CD14-positive monocyte (primary cell): ENCODE measurements around the gene POU2AF1. TPM values are rescaled to one million over a fixed set of nuclear protein-coding genes. Genes with fewer than 3 reads are reported as not detected.

ENCODE experiments used
- DNase-seq, 3 donors: peaks; one replicate each; pipeline ENCODE4 v3.0.0-alpha.2; 2011 to 2022
- H2AFZ ChIP-seq: 2 replicates; pipeline ENCODE4 v1.6.0; 2012; ENCODE audit warnings: mild to moderate bottlenecking, low read depth, low read length, inconsistent platforms; ENCODE audit not compliant: insufficient read depth, poor library complexity, severe bottlenecking
- H3K27ac ChIP-seq, 2 donors: 1 replicate in 1 of 2; 2 replicates in 1 of 2; pipeline ENCODE4 v1.5.1; 2012 to 2013; ENCODE audit warnings: low read length in 2 of 2, control low read depth in 1 of 2, inconsistent platforms in 1 of 2, low read depth in 1 of 2, mild to moderate bottlenecking in 1 of 2
- H3K27me3 ChIP-seq, 2 donors: one replicate each; pipeline versions ENCODE4 v1.6.0 to v1.6.1; 2011 to 2013; ENCODE audit warnings: low read length in 2 of 2; ENCODE audit not compliant: control insufficient read depth in 2 of 2, insufficient read depth in 2 of 2
- H3K36me3 ChIP-seq, 2 donors: replicated peaks in 1 of 2; 1 replicate in 1 of 2; 2 replicates in 1 of 2; pipeline versions ENCODE4 v1.5.1 to v1.6.1; 2012 to 2013; ENCODE audit warnings: low read length in 2 of 2, control low read depth in 1 of 2, inconsistent platforms in 1 of 2, mild to moderate bottlenecking in 1 of 2; ENCODE audit not compliant: insufficient read depth in 2 of 2, control insufficient read depth in 1 of 2
- H3K4me1 ChIP-seq, 2 donors: 1 replicate in 1 of 2; 2 replicates in 1 of 2; pipeline versions ENCODE4 v1.5.1 to v1.6.1; 2012 to 2013; ENCODE audit warnings: low read length in 2 of 2, control low read depth in 1 of 2, inconsistent platforms in 1 of 2, mild to moderate bottlenecking in 1 of 2, moderate library complexity in 1 of 2; ENCODE audit not compliant: insufficient read depth in 2 of 2, control insufficient read depth in 1 of 2
- H3K4me2 ChIP-seq: replicated peaks from 2 replicates; pipeline ENCODE3; 2012; ENCODE audit warnings: low read length, moderate library complexity, mild to moderate bottlenecking; ENCODE audit not compliant: poor library complexity, severe bottlenecking; ENCODE audit errors: extremely low read depth
- H3K4me3 ChIP-seq, 3 experiments: fragments of 200-600 bp in 1 of 3; sonication (generic) in 1 of 3; replicated peaks in 1 of 3; 1 replicate in 2 of 3; 2 replicates in 1 of 3; pipeline ENCODE4 v1.5.1; 2011 to 2013; ENCODE audit warnings: low read length in 3 of 3, mild to moderate bottlenecking in 3 of 3, control low read depth in 2 of 3, low read depth in 2 of 3, inconsistent platforms in 1 of 3, moderate library complexity in 1 of 3
- H3K79me2 ChIP-seq: 2 replicates; pipeline ENCODE4 v1.6.0; 2012; ENCODE audit warnings: mild to moderate bottlenecking, control low read depth, inconsistent platforms, low read length, moderate library complexity; ENCODE audit not compliant: insufficient read depth
- H3K9ac ChIP-seq: 2 replicates; pipeline ENCODE4 v1.6.0; 2017; ENCODE audit warnings: low read length, mild to moderate bottlenecking; ENCODE audit not compliant: insufficient read depth, poor library complexity, severe bottlenecking
- H3K9me3 ChIP-seq, 2 donors: replicated peaks in 1 of 2; 1 replicate in 1 of 2; 2 replicates in 1 of 2; pipeline versions ENCODE4 v1.5.1 to v1.6.1; 2012 to 2013; ENCODE audit warnings: low read length in 2 of 2, control low read depth in 1 of 2; ENCODE audit not compliant: control insufficient read depth in 1 of 2, insufficient read depth in 1 of 2
- H4K20me1 ChIP-seq: 2 replicates; pipeline ENCODE4 v1.6.0; 2012; ENCODE audit warnings: mild to moderate bottlenecking, low read length, control low read depth, moderate library complexity; ENCODE audit not compliant: insufficient read depth
- H3K27ac Mint-ChIP-seq, 7 donors: one replicate each; pipeline ENCODE4 v1.8.0; 2020; ENCODE audit warnings: mild to moderate bottlenecking in 7 of 7, mixed read lengths in 7 of 7, moderate library complexity in 6 of 7, inconsistent platforms in 2 of 7
- H3K27me3 Mint-ChIP-seq, 3 donors: one replicate each; pipeline ENCODE4 v1.8.0; 2021 to 2022; ENCODE audit warnings: low read depth in 3 of 3, mild to moderate bottlenecking in 3 of 3, mixed read lengths in 3 of 3, moderate library complexity in 3 of 3, inconsistent platforms in 1 of 3
- H3K36me3 Mint-ChIP-seq, 2 donors: one replicate each; pipeline ENCODE4 v1.8.0; 2020; ENCODE audit warnings: mixed read lengths in 2 of 2, inconsistent platforms in 1 of 2, mild to moderate bottlenecking in 1 of 2
- H3K4me1 Mint-ChIP-seq: one replicate; pipeline ENCODE4 v1.8.0; 2020; ENCODE audit warnings: mild to moderate bottlenecking, mixed read lengths
- H3K4me3 Mint-ChIP-seq, 2 donors: one replicate each; pipeline ENCODE4 v1.8.0; 2020; ENCODE audit warnings: mild to moderate bottlenecking in 2 of 2, mixed read lengths in 2 of 2, moderate library complexity in 1 of 2
- H3K9me3 Mint-ChIP-seq, 7 donors: one replicate each; pipeline ENCODE4 v1.8.0; 2020 to 2022; ENCODE audit warnings: mixed read lengths in 7 of 7, mild to moderate bottlenecking in 6 of 7, moderate library complexity in 6 of 7, inconsistent platforms in 2 of 7
- WGBS: methylation state at CpG from one replicate; pipeline ENCODE4 v1.1.5; 2013; ENCODE audit warnings: missing lambda C conversion rate; ENCODE audit not compliant: insufficient coverage; 5-methylcytosine and 5-hydroxymethylcytosine counted together
- intact Hi-C, 2 donors: fragments of 100-400 bp; cut with micrococcal nuclease; formaldehyde crosslinking; loops; one replicate each; pipeline versions ENCODE4 v1.15.0 to v1.15.1; 2023
- polyA plus RNA-seq, 3 donors: library from polyadenylated mRNA; depleted of rRNA in 1 of 3; unstranded in 2 of 3; stranded (reverse) in 1 of 3; fragments of 300-500 nt in 2 of 3; fragments of >200 nt in 1 of 3; fragmentation: Illumina TruSeq in 2 of 3; gene quantifications; 1 replicate in 2 of 3; 2 replicates in 1 of 3; pipeline ENCODE4 v1.2.3, GENCODE V29; 2012 to 2021
- TF ChIP-seq, protein P1 (sequence below): fragments of 200-600 bp; IDR thresholded peaks from one replicate; pipeline ENCODE4 v1.8.0; 2022; ENCODE audit warnings: antibody characterized with exemption, mild to moderate bottlenecking

The POU2AF1 gene
- polyA plus RNA-seq, 3 donors, result 0.07 to 0.12 (median 0.09) TPM

DNA sequence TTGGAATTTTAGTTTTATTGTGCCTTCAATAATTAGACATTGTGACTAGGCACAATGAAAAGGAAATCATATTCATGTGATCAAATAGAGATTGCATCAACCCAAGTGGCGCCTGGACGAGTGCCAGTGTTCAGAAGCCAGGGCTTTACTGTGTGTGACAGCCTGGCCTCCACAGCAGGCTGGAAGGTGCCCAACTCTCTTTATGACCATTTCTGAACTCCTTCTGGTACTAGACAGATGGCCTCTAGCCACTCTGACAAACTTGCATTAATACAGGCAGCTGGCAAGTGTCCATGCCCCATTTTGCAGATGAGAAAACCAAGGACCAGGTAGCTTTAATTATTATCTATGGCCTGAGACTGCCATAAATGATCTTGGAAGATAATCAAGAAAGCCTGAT lies 8.3 kb upstream of the POU2AF1 start:
- intact Hi-C loops, result no loop called here
- H2AFZ ChIP-seq, result no peak overlapping the region
- Mint-ChIP-seq H3K27ac (no peak overlapping the region), H3K9me3 (peaks cover 0 to 2% (median 0%) of the 10 kb centered on the region in 7 donors), H3K4me3 (no peak overlapping the region), H3K4me1 (peaks cover 16% of the 10 kb centered on the region), H3K36me3 (no peaks in the 10 kb centered on the region), H3K27me3 (no peaks in the 10 kb centered on the region)
- 31% methylated on average over 2 of the region's 2 CpGs for WGBS
- H3K36me3 ChIP-seq, result no peaks in the 10 kb centered on the region
- no peak for DNase-seq
- H3K27ac ChIP-seq, result no peak overlapping the region
- H3K9me3 ChIP-seq, result no peaks in the 10 kb centered on the region
- H3K9ac ChIP-seq, result no peak overlapping the region
- H3K4me1 ChIP-seq, result peaks cover 6 to 7% of the 10 kb centered on the region in 2 donors
- H4K20me1 ChIP-seq, result no peaks in the 10 kb centered on the region
- H3K4me2 ChIP-seq, result no peak overlapping the region
- no peak overlapping the region for H3K4me3 ChIP-seq
- H3K27me3 ChIP-seq, result no peaks in the 10 kb centered on the region
- no peaks in the 10 kb centered on the region for H3K79me2 ChIP-seq
- TF ChIP-seq, protein P1, sequence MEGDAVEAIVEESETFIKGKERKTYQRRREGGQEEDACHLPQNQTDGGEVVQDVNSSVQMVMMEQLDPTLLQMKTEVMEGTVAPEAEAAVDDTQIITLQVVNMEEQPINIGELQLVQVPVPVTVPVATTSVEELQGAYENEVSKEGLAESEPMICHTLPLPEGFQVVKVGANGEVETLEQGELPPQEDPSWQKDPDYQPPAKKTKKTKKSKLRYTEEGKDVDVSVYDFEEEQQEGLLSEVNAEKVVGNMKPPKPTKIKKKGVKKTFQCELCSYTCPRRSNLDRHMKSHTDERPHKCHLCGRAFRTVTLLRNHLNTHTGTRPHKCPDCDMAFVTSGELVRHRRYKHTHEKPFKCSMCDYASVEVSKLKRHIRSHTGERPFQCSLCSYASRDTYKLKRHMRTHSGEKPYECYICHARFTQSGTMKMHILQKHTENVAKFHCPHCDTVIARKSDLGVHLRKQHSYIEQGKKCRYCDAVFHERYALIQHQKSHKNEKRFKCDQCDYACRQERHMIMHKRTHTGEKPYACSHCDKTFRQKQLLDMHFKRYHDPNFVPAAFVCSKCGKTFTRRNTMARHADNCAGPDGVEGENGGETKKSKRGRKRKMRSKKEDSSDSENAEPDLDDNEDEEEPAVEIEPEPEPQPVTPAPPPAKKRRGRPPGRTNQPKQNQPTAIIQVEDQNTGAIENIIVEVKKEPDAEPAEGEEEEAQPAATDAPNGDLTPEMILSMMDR, result no peak

DNA sequence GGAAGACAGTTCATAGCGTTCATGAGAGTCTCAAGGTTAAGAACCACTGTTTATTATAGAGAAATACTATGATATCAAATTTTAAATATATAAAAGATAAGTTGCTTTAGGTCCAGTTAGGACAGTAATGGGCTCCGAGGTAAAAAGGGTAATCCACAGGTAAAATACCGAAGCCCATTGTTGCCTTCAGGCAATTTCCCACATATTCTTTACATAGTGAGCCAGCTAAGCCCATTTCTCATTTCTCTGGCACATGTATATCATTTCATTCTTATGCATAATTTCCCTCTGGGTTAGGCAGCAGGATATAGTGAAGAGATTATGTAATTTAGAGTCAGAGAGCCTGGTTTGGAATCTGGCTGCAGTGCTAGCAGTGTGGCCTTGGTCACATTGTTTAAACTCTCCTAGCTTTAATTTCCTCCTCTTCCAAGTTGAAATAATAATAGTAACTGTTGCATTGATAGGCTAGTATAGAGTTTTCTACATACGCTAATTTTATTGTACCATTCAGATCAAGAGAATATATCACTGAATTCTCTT lies 7.6 kb upstream of the POU2AF1 start:
- H3K4me2 ChIP-seq, result no peak overlapping the region
- Mint-ChIP-seq H3K9me3 (peaks cover 0 to 2% (median 0%) of the 10 kb centered on the region in 7 donors), H3K27me3 (no peaks in the 10 kb centered on the region), H3K4me1 (peaks cover 16% of the 10 kb centered on the region), H3K36me3 (no peaks in the 10 kb centered on the region), H3K27ac (no peak overlapping the region), H3K4me3 (no peak overlapping the region)
- H4K20me1 ChIP-seq, result no peaks in the 10 kb centered on the region
- no peaks in the 10 kb centered on the region for H3K36me3 ChIP-seq
- intact Hi-C loops, result no loop called here
- H3K27me3 ChIP-seq, result no peaks in the 10 kb centered on the region
- WGBS, result no CpG with 5 or more reads among the region's 4 CpGs
- no peak for DNase-seq
- H3K79me2 ChIP-seq, result no peaks in the 10 kb centered on the region
- no peak overlapping the region for H3K4me3 ChIP-seq
- TF ChIP-seq, protein P1, result no peak
- no peaks in the 10 kb centered on the region for H3K9me3 ChIP-seq
- no peak overlapping the region for H3K27ac ChIP-seq
- no peak overlapping the region for H2AFZ ChIP-seq
- no peak overlapping the region for H3K9ac ChIP-seq
- peaks cover 6 to 7% of the 10 kb centered on the region in 2 donors for H3K4me1 ChIP-seq
